Measurements from ENCODE around the gene URI1.
"Not testable (repeated sequence)": the region's sequence is repeated elsewhere in the genome, so short reads cannot be mapped to it uniquely, and the experiment has no call there.

URI1 gene

GRCh38 chr19:30020189-30020588 lies 78.2 kb downstream of the URI1 start:
- no peak for DNase-seq (ENCODE audit: extremely low read depth in 1 of 2, low read depth in 1 of 2)

GRCh38 chr19:30022659-30023058 lies 80.6 kb downstream of the URI1 start:
- no peak for DNase-seq (ENCODE audit: extremely low read depth in 1 of 2, low read depth in 1 of 2)

- no peak for DNase-seq (ENCODE audit: extremely low read depth in 1 of 2, low read depth in 1 of 2)
Observed at GRCh38 chr19:30023330-30023729, 81.3 kb downstream of the URI1 start.

- no peak for DNase-seq (ENCODE audit: extremely low read depth in 1 of 2, low read depth in 1 of 2)
Observed at GRCh38 chr19:30024091-30024490, 82.1 kb downstream of the URI1 start.

- no peak for DNase-seq (ENCODE audit: extremely low read depth in 1 of 2, low read depth in 1 of 2)
Observed at GRCh38 chr19:30026933-30027332, 84.9 kb downstream of the URI1 start.

GRCh38 chr19:30028118-30028991 lies 86.3 kb downstream of the URI1 start:
- no peak for DNase-seq (ENCODE audit: extremely low read depth in 1 of 2, low read depth in 1 of 2)

GRCh38 chr19:30028992-30029343 lies 86.9 kb downstream of the URI1 start:
- DNase-seq (ENCODE audit: extremely low read depth in 1 of 2, low read depth in 1 of 2) = no peak

GRCh38 chr19:30029721-30030510 lies 87.9 kb downstream of the URI1 start:
- no peak for DNase-seq (ENCODE audit: extremely low read depth in 1 of 2, low read depth in 1 of 2)

GRCh38 chr19:30034321-30034720 lies 92.3 kb downstream of the URI1 start:
- no peak for DNase-seq (ENCODE audit: extremely low read depth in 1 of 2, low read depth in 1 of 2)

- no peak for DNase-seq (ENCODE audit: extremely low read depth in 1 of 2, low read depth in 1 of 2)
Observed at GRCh38 chr19:30036154-30037129, 94.4 kb downstream of the URI1 start.

GRCh38 chr19:30037835-30038234 lies 95.8 kb downstream of the URI1 start:
- no peak for DNase-seq (ENCODE audit: extremely low read depth in 1 of 2, low read depth in 1 of 2)

GRCh38 chr19:30041931-30042330 lies 99.9 kb downstream of the URI1 start:
- not testable (repeated sequence) for DNase-seq (ENCODE audit: extremely low read depth in 1 of 2, low read depth in 1 of 2)

GRCh38 chr19:30043008-30043407 lies 101.0 kb downstream of the URI1 start:
- not testable (repeated sequence) for DNase-seq (ENCODE audit: extremely low read depth in 1 of 2, low read depth in 1 of 2)

GRCh38 chr19:30044273-30045248 lies 102.5 kb downstream of the URI1 start:
- DNase-seq (ENCODE audit: extremely low read depth in 1 of 2, low read depth in 1 of 2) = no peak

GRCh38 chr19:30046522-30046921 lies 104.5 kb downstream of the URI1 start:
- DNase-seq (ENCODE audit: extremely low read depth in 1 of 2, low read depth in 1 of 2) = no peak

GRCh38 chr19:30047432-30047831 lies 105.4 kb downstream of the URI1 start:
- DNase-seq (ENCODE audit: extremely low read depth in 1 of 2, low read depth in 1 of 2) = no peak

GRCh38 chr19:30049226-30049625 lies 107.2 kb downstream of the URI1 start:
- no peak for DNase-seq (ENCODE audit: extremely low read depth in 1 of 2, low read depth in 1 of 2)

GRCh38 chr19:30049846-30050667 lies 108.0 kb downstream of the URI1 start:
- no peak for DNase-seq (ENCODE audit: extremely low read depth in 1 of 2, low read depth in 1 of 2)

Measured in stimulated activated CD8-positive, alpha-beta memory T cell treated with anti-CD3 and anti-CD28 coated beads, Interleukin-7, amount 100 ng/mL, for 48 hours (primary cell).